NCI-H510A (cell line): ENCODE measurements around the gene MNX1.
A peak's percentile ranks its signal among the peaks of the same experiment; 100 is the strongest.

ENCODE experiments used
- DNase-seq: peaks from one replicate; lab custom pipeline; 2025; lab: John Stamatoyannopoulos, UW

MNX1 gene

DNA sequence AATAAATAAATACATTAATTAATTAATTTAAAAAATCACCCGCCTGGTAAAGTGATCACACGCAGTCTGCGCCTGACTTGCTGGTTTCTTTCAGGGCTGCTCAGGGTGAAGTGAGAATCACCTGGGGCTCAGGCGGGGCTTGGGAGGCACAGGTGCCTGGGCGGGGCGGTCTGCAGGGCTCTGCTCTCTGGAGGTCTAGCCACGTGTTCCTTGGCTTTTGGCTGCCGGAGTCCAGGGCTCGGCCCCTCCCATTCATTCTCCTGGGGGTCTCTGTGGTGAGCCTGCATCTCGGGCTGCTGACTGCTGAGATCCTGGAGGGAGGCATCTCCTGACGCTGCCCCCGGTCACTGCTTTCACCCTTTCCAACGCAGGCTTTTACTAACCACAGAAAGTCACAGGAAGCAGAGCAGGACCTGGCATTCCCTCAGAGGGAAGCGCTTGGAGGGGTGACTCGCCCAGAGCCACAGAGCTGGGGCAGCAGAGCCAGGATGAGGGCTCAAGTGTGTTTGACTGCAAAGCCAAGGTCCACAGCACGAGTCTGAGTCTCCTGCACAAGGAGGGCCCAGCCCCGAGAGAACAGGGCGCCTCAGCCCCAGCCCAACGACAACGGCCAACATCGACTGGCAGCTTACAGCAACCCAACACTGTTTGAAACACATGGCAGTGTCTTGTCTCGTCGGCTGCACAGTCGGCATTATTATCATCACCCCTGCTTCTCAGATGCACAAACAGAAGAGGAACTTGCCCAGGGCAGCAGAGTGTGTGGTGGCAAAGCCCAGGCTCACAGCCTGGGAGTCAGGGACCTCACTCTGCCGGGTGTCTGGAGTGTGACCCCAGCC is 22.4 kb upstream of the MNX1 start:
- DNase-seq, result no peak

GRCh38 chr7:157032128-157032527 is 21.7 kb upstream of the MNX1 start:
- no peak for DNase-seq

GRCh38 chr7:157028199-157028903 is 17.9 kb upstream of the MNX1 start:
- no peak for DNase-seq

GRCh38 chr7:157027568-157028198 is 17.2 kb upstream of the MNX1 start:
- DNase-seq, result no peak

DNA sequence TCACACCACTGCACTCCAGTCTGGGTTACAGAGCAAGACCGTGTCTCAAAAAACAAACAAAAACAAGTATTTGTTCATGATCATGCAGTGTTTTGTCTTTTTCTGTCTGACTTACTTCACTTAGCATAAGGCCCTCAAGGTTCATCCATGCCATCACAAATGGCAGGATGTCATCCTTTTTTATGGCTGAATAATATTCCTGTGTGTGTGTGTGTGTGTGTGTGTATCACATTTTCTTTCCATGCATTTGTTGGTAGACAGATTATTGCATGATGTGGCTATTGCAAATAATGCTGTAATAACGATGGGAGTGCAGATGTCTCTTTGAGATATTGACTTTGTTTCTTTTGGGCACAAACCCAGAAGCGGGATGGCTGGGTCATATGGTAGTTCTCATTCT is 14.3 kb upstream of the MNX1 start:
- no peak for DNase-seq

- DNase-seq, result no peak
These were observed 13.1 kb upstream of the MNX1 start for GRCh38 chr7:157023589-157023905.

GRCh38 chr7:157022681-157023588 is 12.5 kb upstream of the MNX1 start:
- peak; percentile 85 for DNase-seq

GRCh38 chr7:157021871-157022680 is 11.6 kb upstream of the MNX1 start:
- DNase-seq, result no peak

DNA sequence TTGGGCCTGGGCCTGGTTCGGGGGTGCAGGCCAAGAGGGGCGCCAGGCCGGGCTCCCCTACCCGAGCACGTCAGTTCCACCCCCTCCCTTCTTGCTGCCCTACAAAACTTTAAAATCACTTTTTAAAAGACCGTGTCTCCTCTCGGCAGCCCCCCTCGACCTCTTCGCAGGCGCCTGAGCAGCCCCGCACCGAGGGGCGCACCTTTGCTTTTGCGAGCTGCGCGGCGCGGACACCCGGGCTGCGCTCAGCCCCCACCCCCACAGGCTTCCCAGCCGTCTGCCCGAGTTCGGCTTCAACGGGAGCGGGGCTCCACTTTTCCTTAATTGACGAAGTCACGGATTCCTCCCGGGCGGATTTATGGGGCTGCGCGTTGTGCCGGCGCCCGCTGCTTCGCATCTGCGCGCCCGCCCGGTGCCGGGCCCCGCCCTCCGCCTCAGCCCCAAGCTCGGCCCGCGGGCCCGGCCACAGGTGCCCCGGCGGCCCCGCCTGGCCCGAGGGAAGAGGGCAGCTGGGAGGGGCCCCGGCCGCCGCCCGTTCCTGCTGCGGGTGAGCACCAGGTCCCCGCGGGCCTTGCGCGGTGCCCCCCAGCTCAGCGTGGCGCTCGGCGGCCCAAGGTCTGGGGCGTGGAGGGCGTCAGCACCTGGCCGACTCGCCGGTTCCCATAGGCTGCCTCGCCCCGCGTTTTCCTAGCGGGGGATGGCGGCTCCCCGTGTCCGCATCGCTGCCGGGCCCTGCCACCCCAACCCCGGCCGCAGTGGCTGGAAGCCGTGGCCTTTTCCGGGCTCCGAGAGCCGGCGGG is 10.8 kb upstream of the MNX1 start:
- no peak for DNase-seq

- no peak for DNase-seq
These were observed 10.1 kb upstream of the MNX1 start for GRCh38 chr7:157020514-157021070.

- no peak for DNase-seq
These were observed 9.4 kb upstream of the MNX1 start for GRCh38 chr7:157019718-157020451.

DNA sequence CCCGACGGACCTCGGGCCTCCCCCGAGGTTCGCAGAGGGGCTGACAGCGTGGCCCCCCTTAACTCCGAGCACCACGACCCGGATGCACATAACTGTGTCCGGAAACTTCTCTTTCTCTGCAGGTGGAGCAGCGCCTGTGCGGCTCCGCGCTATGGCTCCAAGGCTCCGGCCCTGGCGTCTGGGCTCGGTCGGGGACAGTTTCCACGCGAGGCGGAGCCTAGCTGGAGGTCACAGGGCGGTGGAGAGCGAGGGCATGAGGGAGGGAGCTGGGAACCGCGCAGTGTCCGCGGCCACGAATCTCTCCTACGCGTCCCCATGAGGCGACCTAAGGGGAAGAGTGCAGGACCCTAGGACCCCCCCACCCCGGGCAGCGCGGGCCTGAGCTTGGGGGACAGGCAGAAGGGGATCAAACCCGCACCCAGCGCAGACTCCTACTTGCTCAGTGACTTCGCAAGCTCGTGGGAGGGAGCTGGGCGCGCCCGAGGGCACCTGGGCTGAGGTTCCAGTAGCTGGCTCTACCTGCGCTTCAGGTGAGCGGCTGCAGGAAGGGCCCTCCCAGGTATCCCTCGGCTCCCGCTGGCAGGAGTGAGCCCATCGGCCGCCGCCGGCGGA is 8.6 kb upstream of the MNX1 start:
- DNase-seq, result no peak

GRCh38 chr7:157018328-157018996 is 8.0 kb upstream of the MNX1 start:
- no peak for DNase-seq

DNA sequence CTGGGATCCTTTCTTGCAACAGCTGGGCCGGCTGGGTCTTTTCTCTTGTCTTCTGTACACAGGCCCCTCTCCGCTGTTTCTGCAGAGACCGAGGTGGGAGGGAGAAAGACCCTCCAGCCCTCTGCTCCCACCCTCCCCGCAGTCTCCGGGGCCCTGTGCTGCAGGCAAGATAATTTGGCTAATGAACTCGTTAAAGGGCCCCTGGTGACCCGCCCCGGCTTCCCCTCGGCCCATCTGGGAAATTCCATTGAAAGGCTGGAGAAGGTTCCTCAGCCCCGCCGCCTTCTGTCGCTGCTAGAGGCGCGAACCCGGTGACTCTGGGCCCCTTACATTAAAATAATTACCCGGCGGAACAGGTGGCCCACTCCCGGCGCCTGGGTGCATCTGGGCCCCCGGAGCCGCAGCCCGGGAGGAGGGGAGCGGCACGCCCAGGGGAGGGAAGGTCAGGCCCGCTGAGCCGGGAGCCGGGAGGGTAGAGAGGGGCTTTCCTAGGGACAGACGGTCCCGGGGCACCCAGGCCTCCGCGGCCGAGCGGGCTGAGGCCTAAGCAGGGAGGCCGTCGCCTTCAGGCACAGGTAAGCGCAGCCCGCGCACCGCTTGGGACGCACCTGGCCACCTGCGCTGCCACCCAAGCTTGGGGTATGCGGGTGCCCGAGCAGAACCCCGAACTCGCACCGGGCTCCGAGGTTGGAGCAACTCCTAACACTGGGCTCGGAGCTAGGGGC is 7.3 kb upstream of the MNX1 start:
- no peak for DNase-seq

- DNase-seq, result no peak
These were observed 6.7 kb upstream of the MNX1 start for GRCh38 chr7:157017149-157017548.

GRCh38 chr7:157016352-157017041 is 6.0 kb upstream of the MNX1 start:
- peak; percentile 64 for DNase-seq

- no peak for DNase-seq
These were observed 5.5 kb upstream of the MNX1 start for GRCh38 chr7:157016024-157016351.
